ENCODE data around the gene TCP11L1.
A peak's percentile ranks its signal among the peaks of the same experiment; 100 is the strongest.

The TCP11L1 gene

DNA sequence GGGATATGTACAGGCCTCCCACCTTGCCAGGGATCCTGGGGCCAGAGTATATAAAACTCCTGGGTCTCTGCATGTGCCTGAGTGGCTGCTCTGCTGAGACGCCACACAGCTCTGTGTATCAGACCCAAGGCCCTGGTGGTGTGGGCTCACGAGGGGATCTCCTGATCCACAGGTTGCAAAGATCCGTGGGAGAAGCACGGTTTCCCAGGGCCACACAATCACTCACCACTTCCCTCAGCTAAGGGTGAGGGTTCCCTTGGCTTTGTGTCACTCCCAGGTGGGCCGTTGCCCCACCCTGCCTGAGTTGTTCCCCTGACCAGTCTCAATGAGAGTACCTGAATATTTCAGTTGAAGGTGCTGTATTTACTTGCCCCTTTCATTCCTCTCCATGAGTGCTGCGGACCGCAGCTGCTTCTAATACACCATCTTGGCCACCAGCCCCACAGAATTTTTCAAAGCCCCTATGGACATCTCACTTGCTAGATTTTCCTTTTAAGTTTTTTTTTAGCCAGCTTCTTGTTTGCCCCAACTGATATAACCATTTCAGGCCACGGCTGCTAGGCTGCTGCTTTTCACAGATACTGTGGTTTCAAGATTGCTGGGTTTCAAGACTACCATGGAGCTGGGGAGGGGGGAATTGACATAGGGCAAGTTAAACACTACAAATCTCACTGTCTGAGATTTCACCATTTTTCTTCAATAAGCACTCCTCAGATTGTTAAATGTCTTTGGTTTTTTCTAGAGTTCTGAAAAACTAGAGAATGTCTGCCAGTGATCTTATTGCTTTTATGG lies 37.4 kb upstream of the TCP11L1 start:
- Mint-ChIP-seq H3K9me3 (peaks cover 28% of the 10 kb centered on the region), H3K4me1 (no peaks in the 10 kb centered on the region), H3K36me3 (ENCODE audit: low read depth) (peaks cover 3% of the 10 kb centered on the region), H3K4me3 (no peak overlapping the region), H3K27ac (peak overlapping the region; percentile 52), H3K27me3 (ENCODE audit: low read depth, poor library complexity) (peaks cover 5% of the 10 kb centered on the region)
- TF ChIP-seq, protein P1, sequence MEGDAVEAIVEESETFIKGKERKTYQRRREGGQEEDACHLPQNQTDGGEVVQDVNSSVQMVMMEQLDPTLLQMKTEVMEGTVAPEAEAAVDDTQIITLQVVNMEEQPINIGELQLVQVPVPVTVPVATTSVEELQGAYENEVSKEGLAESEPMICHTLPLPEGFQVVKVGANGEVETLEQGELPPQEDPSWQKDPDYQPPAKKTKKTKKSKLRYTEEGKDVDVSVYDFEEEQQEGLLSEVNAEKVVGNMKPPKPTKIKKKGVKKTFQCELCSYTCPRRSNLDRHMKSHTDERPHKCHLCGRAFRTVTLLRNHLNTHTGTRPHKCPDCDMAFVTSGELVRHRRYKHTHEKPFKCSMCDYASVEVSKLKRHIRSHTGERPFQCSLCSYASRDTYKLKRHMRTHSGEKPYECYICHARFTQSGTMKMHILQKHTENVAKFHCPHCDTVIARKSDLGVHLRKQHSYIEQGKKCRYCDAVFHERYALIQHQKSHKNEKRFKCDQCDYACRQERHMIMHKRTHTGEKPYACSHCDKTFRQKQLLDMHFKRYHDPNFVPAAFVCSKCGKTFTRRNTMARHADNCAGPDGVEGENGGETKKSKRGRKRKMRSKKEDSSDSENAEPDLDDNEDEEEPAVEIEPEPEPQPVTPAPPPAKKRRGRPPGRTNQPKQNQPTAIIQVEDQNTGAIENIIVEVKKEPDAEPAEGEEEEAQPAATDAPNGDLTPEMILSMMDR (IDR thresholded peaks at IDR 0.05): no peak
- no peak for DNase-seq

DNA sequence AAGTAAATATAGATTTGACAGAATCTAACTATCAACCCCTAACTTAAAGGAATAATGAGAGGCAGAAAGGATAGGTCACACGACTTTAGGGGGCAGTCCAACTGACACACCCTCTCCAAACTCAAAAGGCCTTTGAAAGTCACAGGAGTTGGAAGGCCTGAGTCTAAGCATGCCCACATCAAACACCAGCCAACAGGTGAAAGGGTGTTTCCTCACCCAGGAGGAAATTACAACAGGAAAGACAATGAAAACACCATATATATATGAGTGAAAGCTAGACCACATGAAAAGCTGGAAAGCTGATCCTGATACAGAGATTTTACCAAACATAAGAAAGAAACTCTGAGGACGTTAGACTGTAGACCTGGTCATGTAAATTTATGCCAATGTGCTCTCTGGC lies 34.2 kb upstream of the TCP11L1 start:
- TF ChIP-seq, protein P1 (IDR thresholded peaks at IDR 0.05): no peak
- Mint-ChIP-seq H3K9me3 (peaks cover under 1% of the 10 kb centered on the region), H3K4me1 (no peaks in the 10 kb centered on the region), H3K27ac (no peak overlapping the region), H3K4me3 (no peak overlapping the region), H3K36me3 (ENCODE audit: low read depth) (no peaks in the 10 kb centered on the region), H3K27me3 (ENCODE audit: low read depth, poor library complexity) (no peaks in the 10 kb centered on the region)
- no peak for DNase-seq

GRCh38 chr11:33006010-33006409 lies 33.4 kb upstream of the TCP11L1 start:
- no peaks in the 10 kb centered on the region for H3K4me1 Mint-ChIP-seq
- H3K4me3 Mint-ChIP-seq: no peak overlapping the region
- H3K9me3 Mint-ChIP-seq: no peaks in the 10 kb centered on the region
- no peak for DNase-seq
- no peaks in the 10 kb centered on the region for H3K27me3 Mint-ChIP-seq (ENCODE audit: low read depth, poor library complexity)
- TF ChIP-seq, protein P1 (IDR thresholded peaks at IDR 0.05): no peak
- no peaks in the 10 kb centered on the region for H3K36me3 Mint-ChIP-seq (ENCODE audit: low read depth)
- H3K27ac Mint-ChIP-seq: no peak overlapping the region

- TF ChIP-seq, protein P1 (IDR thresholded peaks at IDR 0.05): no peak
- Mint-ChIP-seq H3K36me3 (ENCODE audit: low read depth) (no peaks in the 10 kb centered on the region), H3K4me3 (peak overlapping the region; percentile 40), H3K9me3 (peaks cover 6% of the 10 kb centered on the region), H3K4me1 (peaks cover 25% of the 10 kb centered on the region), H3K27me3 (ENCODE audit: low read depth, poor library complexity) (peaks cover 15% of the 10 kb centered on the region), H3K27ac (no peak overlapping the region)
- DNase-seq: no peak
Measured at GRCh38 chr11:33013755-33014154, 25.6 kb upstream of the TCP11L1 start.

DNA sequence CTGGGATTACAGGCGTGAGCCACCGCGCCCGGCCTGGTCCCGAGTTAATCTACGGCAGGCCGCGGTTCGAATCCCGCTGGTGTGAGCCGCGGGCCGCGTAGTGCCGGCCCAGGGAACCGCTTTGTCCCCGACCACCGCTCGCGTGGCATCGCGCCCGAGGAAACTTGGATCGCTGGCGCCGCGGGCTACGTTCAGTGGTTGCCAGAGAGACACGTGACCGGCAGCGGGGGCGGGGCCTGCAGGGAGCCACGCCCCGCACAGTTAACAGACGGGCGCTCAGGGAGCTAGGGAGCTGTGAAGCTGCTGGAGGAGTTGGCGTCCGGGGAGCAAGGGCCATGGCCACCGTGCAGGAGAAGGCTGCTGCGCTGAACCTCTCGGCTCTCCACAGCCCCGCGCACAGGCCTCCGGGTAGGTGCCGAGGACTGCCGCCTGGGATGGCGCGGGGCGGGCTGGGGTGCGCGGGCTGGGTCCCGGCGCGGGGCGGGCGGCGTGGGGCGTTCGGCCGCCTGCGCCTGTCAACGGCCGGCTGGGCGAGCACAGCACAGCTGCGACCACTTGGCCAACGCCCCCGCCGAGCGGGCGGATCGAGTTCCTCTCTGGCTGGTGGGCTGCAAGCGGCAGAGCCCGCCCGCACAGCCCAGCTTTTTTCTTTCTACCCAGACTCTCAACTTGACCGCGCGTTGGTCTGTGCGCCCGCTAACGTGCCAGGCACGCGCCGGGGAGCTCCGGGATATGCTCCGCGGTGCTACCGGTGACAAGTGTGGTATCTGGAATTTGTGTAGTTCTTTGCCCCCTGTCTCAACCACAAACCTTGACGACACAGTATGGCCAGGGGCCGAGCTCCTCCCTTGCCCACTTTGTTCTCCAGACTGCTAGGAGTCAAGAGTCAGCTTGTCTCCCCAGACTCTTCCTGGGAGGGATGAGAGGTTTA lies 23.5 kb upstream of the TCP11L1 start, which contains the start of gene DEPDC7:
TSS of gene DEPDC7 (plus strand) at position 258 of the 931 bp plus-strand sequence. CDS start at position 336, 78 bp downstream.
- H3K36me3 Mint-ChIP-seq (ENCODE audit: low read depth): no peaks in the 10 kb centered on the region
- H3K9me3 Mint-ChIP-seq: peaks cover 6% of the 10 kb centered on the region
- peaks cover 15% of the 10 kb centered on the region for H3K27me3 Mint-ChIP-seq (ENCODE audit: low read depth, poor library complexity)
- peak; percentile 91 for DNase-seq
- TF ChIP-seq, protein P1 (IDR thresholded peaks at IDR 0.05): no peak
- peak within 1 kb of the TSS; percentile 87 for H3K4me3 Mint-ChIP-seq
- no peak within 1 kb of the TSS for H3K27ac Mint-ChIP-seq
- H3K4me1 Mint-ChIP-seq: peaks cover 27% of the 10 kb centered on the region
